ENCODE results near the gene NDUFS2.
A peak's percentile ranks its signal among the peaks of the same experiment; 100 is the strongest.

NDUFS2 gene

GRCh38 chr1:161172776-161173376 is 29.3 kb upstream of the NDUFS2 start:
- no peak for DNase-seq

- DNase-seq = no peak
These were observed 28.5 kb upstream of the NDUFS2 start for GRCh38 chr1:161173711-161174110.

GRCh38 chr1:161174911-161175310 is 27.3 kb upstream of the NDUFS2 start:
- no peak for DNase-seq

GRCh38 chr1:161175771-161176453 is 26.3 kb upstream of the NDUFS2 start:
- DNase-seq = no peak

- no peak for DNase-seq
These were observed 25.6 kb upstream of the NDUFS2 start for GRCh38 chr1:161176468-161177111.

GRCh38 chr1:161177112-161177935 is 24.8 kb upstream of the NDUFS2 start, which contains the start of gene B4GALT3:
TSS of gene B4GALT3 (minus strand) at chr1:161177507. CDS start at chr1:161176060, 1,447 bp downstream.
- DNase-seq = peak; percentile 85

- no peak for DNase-seq
These were observed 24.3 kb upstream of the NDUFS2 start for GRCh38 chr1:161177936-161178244.

- DNase-seq = no peak
These were observed 22.5 kb upstream of the NDUFS2 start for GRCh38 chr1:161179698-161180097.

GRCh38 chr1:161180639-161181038 is 21.5 kb upstream of the NDUFS2 start:
- DNase-seq = no peak

- DNase-seq = no peak
These were observed 20.0 kb upstream of the NDUFS2 start for GRCh38 chr1:161182214-161182613.

GRCh38 chr1:161185282-161185682 is 16.9 kb upstream of the NDUFS2 start:
- DNase-seq = no peak

- no peak for DNase-seq
These were observed 16.3 kb upstream of the NDUFS2 start for GRCh38 chr1:161185732-161186311.

- no peak for DNase-seq
These were observed 14.9 kb upstream of the NDUFS2 start for GRCh38 chr1:161187311-161187710.

- DNase-seq = no peak
These were observed 13.8 kb upstream of the NDUFS2 start for GRCh38 chr1:161188381-161188780.

GRCh38 chr1:161189036-161189435 is 13.1 kb upstream of the NDUFS2 start:
- no peak for DNase-seq

GRCh38 chr1:161190962-161191521 is 11.1 kb upstream of the NDUFS2 start:
- DNase-seq = no peak

- no peak for DNase-seq
These were observed 10.2 kb upstream of the NDUFS2 start for GRCh38 chr1:161191971-161192370.

- peak; percentile 63 for DNase-seq
These were observed 9.4 kb upstream of the NDUFS2 start for GRCh38 chr1:161192476-161193465.

GRCh38 chr1:161193561-161194235 is 8.5 kb upstream of the NDUFS2 start:
- no peak for DNase-seq

- DNase-seq = no peak
These were observed 7.0 kb upstream of the NDUFS2 start for GRCh38 chr1:161195171-161195570.

- DNase-seq = no peak
These were observed 6.1 kb upstream of the NDUFS2 start for GRCh38 chr1:161196111-161196510.

Data from COR-L47 (cell line).